ENCODE data around the gene NCF1.
"Not testable (repeated sequence)": the region's sequence is repeated elsewhere in the genome, so short reads cannot be mapped to it uniquely, and the experiment has no call there.

The NCF1 gene

DNA sequence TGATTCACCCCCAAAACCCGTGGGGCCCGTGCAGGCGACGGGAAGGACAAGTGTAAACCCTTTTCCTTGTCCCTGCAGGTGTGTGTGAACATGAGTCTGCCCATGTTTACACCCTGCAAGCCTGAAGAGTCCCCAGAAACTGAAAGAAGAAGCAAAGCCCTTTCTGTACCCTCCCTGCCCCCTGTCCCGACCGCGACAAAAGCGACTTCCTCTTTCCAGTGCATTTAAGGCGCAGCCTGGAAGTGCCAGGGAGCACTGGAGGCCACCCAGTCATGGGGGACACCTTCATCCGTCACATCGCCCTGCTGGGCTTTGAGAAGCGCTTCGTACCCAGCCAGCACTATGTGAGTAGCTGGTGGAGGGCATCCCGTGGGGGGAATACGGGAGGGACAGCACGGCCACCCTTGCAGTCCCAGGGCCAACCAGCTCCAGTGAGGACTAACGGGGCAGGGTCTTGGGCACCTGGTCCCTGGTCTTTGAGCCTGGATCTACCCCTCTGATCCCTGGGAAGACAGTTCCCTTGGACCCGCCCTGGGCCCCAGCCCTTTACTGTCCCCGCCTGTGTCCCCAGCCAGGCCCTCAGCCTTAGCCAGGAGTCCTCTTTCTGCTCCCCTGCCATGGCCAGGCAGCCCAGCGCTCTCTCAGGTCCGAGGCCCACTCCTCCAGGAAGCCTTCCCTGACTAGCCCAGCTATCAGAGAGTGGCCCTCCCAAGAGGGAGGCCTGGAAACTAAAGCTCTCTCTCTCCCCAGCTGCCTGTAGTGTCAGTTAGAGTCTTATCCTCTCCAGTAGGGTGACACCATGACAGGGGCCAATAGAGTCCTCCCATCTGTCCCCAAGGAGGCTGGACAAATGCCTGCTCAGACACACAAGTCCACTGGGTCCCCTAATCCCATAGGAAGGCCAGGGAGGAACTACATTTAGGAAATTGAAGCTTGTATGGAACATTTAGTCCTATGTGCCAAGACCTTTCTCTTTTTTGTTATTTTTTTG, at the start of gene NCF1:
TSS of gene NCF1 (plus strand) at position 252 of the 991 bp plus-strand sequence. CDS start at position 273, 21 bp downstream.
- H3K27me3 ChIP-seq; H3K9me3 ChIP-seq; intact Hi-C loops (cut with DNase I; ENCODE audit: low total_unique reads): not testable (repeated sequence)

DNA sequence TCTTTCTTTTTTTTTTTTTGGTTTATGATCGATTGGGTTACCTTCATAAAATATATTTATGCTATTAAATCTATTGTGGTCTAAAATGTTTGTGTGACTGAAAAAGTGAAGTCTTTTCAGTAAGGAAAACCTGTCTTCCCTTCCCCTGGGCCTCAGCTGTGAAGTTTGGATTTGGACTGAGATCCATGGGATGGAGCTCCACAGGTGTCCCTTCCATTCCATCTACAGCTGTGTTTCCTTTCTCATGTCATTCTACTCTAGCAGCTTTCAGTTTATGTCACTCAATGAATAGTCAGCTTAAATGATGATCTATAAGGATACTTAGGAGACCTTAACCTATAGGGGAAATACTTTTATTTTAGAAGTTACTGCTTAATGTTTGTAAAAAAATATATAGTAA, 48.0 kb upstream of the NCF1 start:
- DNase-seq, result no peak
- Histone ChIP-seq H3K4me3 (no peak overlapping the region), H3K4me1 (no peaks in the 10 kb centered on the region), H3K9me3 (no peaks in the 10 kb centered on the region), H3K36me3 (peaks cover 8 to 35% (median 19%) of the 10 kb centered on the region in 3 donors), H3K27me3 (no peaks in the 10 kb centered on the region), H3K27ac (no peak overlapping the region)
- TF ChIP-seq, protein P1, sequence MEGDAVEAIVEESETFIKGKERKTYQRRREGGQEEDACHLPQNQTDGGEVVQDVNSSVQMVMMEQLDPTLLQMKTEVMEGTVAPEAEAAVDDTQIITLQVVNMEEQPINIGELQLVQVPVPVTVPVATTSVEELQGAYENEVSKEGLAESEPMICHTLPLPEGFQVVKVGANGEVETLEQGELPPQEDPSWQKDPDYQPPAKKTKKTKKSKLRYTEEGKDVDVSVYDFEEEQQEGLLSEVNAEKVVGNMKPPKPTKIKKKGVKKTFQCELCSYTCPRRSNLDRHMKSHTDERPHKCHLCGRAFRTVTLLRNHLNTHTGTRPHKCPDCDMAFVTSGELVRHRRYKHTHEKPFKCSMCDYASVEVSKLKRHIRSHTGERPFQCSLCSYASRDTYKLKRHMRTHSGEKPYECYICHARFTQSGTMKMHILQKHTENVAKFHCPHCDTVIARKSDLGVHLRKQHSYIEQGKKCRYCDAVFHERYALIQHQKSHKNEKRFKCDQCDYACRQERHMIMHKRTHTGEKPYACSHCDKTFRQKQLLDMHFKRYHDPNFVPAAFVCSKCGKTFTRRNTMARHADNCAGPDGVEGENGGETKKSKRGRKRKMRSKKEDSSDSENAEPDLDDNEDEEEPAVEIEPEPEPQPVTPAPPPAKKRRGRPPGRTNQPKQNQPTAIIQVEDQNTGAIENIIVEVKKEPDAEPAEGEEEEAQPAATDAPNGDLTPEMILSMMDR (IDR thresholded peaks at IDR 0.05), result no peak
- intact Hi-C loops (cut with DNase I; ENCODE audit: low total_unique reads), result no loop called here

More for the DNA sequence above, at the start of gene NCF1:
- H3K36me3 ChIP-seq, H3K27ac ChIP-seq, DNase-seq, H3K4me1 ChIP-seq, H3K4me3 ChIP-seq: not testable (repeated sequence)

DNA sequence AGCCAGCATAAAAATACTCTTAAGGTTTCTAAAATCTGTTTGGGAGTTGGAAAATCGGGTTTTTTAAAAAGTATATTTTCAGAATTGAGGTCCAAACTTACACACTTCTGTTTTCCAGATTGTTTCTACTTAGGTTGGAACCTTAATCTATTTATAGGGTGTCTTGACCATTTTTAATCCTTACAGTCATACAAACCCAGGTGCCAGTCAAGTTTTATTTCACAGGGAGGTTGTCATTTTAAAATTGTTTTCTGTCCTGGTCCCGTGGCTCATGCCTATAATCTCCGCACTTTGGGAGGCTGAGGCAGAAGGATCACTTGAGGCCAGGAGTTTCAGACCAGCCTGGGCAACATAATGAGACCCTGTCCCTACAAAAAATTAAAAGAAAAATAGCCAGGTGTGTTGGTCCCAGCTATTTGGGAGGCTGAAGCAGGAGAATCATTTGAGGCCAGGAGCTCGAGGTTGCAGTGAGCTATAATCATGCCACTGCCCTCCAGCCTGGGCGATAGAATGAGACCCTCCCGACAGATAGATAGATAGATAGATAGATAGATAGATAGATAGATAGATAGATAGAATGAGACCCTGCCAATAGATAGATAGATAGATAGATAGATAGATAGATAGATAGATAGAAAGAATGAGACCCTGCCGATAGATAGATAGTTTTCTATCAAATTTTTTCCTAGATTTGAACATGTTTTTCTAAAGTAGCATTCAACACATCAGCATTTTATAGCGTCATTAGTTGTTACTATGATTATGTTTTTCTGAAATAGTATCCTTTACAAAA, 47.3 kb upstream of the NCF1 start:
- no peak overlapping the region for H3K4me3 ChIP-seq
- H3K4me1 ChIP-seq, result no peaks in the 10 kb centered on the region
- TF ChIP-seq, protein P1 (IDR thresholded peaks at IDR 0.05), result no peak
- no peak overlapping the region for H3K27ac ChIP-seq
- peaks cover 1 to 28% (median 12%) of the 10 kb centered on the region in 3 donors for H3K36me3 ChIP-seq
- no peaks in the 10 kb centered on the region for H3K27me3 ChIP-seq
- no peak for DNase-seq
- intact Hi-C loops (cut with DNase I; ENCODE audit: low total_unique reads), result no loop called here
- no peaks in the 10 kb centered on the region for H3K9me3 ChIP-seq

DNA sequence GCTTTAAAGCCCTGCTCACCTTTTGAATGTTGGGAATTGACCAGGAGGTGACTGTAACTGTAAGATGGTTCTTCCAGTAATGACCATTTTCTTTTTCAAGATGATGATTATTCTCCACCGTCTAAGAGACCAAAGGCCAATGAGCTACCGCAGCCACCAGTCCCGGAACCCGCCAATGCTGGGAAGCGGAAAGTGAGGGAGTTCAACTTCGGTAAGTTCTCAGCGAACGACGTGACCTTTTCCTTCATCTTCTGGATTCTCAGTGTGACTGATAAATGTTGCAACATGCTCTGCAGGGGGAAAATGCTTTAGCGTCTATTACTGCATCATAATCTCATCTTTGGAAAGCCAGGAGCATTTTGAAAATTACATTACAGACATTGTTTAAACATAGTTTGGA, 45.1 kb upstream of the NCF1 start:
- intact Hi-C loops (cut with DNase I; ENCODE audit: low total_unique reads); DNase-seq: not testable (repeated sequence)

DNA sequence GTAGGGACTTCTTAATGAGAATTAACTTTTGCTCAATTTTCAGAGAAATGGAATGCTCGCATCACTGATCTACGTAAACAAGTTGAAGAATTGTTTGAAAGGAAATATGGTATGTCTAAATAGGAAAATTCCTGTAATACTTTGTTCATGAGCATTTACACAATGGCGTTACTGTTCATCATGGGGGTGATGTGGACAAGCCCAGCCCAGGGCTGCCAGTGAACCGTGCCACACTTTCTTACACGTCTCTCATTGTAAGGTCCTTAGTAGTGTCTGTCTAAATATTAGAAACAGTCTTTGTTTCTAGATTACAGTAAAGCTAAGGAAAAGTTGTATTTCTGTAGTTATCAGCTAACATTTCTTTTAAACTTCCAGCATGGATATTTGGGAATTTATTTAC, 43.6 kb upstream of the NCF1 start:
- intact Hi-C loops (cut with DNase I; ENCODE audit: low total_unique reads), result not testable (repeated sequence)

More for the DNA sequence above, 45.1 kb upstream of the NCF1 start:
- H3K4me3 ChIP-seq, H3K9me3 ChIP-seq, H3K4me1 ChIP-seq, H3K27me3 ChIP-seq, H3K27ac ChIP-seq: not testable (repeated sequence)
- H3K36me3 ChIP-seq, result peaks cover 0 to 21% (median 4%) of the 10 kb centered on the region in 3 donors

DNA sequence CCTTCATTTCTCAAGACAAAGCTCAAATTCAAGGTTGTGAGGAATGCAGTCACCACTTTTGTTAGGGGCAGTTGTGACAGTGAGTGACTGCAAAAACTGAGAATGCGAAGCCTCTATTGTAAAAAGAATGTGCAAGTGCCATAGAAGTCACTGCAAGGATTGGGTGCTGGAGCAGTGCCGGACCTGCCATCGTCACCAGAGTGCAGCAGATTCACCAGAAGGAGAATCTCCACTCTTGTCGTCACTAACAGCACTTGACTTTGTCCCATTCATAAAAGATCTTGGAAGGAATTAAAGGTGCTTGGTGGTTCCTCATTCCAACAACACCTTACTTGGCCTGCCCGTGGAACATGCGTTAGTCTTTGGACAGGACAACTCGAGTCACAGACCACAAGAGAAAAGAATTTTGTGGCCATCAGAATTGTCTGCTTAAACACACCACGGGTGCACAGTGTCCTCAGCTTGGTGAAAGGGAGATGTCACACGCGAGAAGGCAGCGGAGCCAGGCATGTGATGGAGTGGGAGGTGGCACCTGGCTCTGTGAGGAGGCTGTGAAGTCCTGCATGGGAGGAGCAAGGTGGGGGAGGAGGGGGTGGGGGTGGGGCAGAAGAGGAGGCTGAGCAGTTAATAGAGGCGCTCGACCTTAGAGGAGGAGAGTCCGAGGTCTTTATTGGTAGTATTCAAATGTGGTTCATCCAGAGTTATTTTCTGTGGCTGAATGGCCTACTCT, 33.7 kb upstream of the NCF1 start:
- H3K27me3 ChIP-seq; intact Hi-C loops (cut with DNase I; ENCODE audit: low total_unique reads); DNase-seq; H3K36me3 ChIP-seq; H3K9me3 ChIP-seq; H3K27ac ChIP-seq; H3K4me1 ChIP-seq; H3K4me3 ChIP-seq: not testable (repeated sequence)

More for the DNA sequence above, 43.6 kb upstream of the NCF1 start:
- not testable (repeated sequence) for H3K4me1 ChIP-seq, H3K27me3 ChIP-seq, H3K4me3 ChIP-seq, DNase-seq, H3K9me3 ChIP-seq, H3K27ac ChIP-seq
- peaks cover 0 to 21% (median 4%) of the 10 kb centered on the region in 3 donors for H3K36me3 ChIP-seq

DNA sequence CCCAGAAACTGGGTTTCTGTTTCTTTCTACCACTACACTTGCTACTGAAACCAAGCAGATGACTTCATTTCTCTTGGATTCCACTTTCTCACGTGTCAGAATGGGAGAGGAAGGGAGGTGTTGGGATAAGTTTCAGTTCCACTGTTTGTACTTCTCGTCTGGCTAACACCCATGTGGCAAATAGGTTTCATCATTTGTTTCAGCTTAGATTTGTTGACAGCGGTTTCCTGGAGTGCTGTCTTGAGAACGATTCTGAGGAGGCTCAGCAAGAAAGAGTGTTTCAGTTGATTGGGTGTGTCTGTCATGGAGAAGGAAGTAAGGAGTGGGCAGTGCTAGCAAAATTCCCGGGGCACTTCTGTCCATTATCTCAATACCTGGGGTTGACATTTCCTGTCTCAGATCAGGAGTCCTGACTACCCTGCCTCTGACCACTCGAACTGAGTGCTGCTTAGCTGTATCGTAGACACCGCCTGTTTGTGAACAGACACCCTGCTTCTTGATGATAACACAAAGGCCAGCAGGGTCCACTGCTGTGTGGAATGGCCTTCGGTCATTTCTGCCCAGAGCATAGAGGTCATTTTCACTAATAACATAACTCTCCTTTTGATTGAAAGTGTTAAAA, 29.8 kb upstream of the NCF1 start:
- intact Hi-C loops (cut with DNase I; ENCODE audit: low total_unique reads); H3K4me1 ChIP-seq: not testable (repeated sequence)

DNA sequence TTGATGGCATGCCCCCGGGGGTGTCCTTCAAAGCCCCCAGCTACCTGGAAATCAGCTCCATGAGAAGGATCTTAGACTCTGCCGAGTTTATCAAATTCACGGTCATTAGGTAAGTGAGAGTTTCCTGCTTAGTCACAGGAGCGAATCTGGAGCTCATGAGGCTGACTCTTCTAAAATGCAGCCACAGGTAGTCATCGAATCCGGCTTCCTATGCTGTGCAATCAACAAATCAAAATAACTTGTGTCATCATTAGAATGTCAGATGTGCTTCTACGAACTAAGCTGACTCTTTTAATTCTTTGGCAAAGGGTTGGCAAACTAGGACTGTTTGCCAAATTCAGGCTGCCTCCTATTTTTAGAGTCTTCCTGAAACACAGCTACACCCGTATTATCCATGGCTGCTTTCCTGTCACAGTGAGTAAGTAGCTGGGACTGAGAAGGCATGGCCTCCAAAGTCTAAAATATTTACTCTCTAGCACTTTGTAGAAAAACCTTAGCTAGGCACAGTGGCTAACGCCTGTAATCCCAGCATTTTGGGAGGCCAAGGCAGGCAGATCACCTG, 19.8 kb upstream of the NCF1 start:
- H3K9me3 ChIP-seq; H3K27me3 ChIP-seq; H3K27ac ChIP-seq; H3K4me3 ChIP-seq; DNase-seq; H3K36me3 ChIP-seq; H3K4me1 ChIP-seq; intact Hi-C loops (cut with DNase I; ENCODE audit: low total_unique reads): not testable (repeated sequence)

More for the DNA sequence above, 29.8 kb upstream of the NCF1 start:
- H3K27me3 ChIP-seq, H3K36me3 ChIP-seq, H3K4me3 ChIP-seq, DNase-seq, H3K27ac ChIP-seq, H3K9me3 ChIP-seq: not testable (repeated sequence)

DNA sequence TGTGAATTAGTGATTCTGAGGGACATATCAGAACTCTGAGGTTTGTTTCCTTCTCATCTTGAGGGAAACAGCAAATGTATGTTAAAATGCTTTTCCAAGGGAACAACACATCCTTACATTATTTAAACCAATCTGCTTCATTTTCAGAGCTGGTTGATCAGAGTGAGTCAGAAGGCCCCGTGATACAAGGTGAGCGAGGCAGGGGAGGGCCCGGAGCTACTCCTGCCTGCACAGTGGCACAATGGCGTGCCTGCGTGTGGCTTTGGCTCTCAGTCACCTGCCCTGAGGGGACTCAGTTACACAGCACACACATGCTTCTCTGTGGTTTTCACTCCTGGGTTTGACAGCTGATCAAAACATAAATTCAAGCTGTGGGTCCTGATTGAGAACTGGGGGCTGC, 17.1 kb upstream of the NCF1 start:
- H3K27ac ChIP-seq; H3K9me3 ChIP-seq; H3K4me3 ChIP-seq; H3K4me1 ChIP-seq; DNase-seq; H3K27me3 ChIP-seq; H3K36me3 ChIP-seq; intact Hi-C loops (cut with DNase I; ENCODE audit: low total_unique reads): not testable (repeated sequence)

DNA sequence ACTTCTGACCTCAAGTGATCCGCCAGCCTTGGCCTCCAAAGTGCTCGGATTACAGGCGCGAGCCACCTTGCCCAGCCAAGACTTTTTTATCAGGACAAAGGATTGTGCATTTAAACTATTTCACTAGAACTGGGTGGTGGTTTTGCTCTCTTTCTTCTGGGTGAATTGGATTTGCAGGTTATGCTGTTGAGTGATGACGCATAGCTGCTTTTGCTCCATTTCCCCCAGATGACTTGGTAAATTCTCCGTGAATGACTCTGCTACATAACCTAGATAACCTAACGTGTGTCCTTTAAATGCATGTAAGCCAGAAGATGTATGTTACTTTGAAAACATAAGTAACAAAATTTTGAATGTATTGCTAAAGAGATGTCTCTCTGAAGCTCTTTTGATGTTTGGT, 15.5 kb upstream of the NCF1 start:
- H3K27ac ChIP-seq; H3K4me1 ChIP-seq; H3K27me3 ChIP-seq; intact Hi-C loops (cut with DNase I; ENCODE audit: low total_unique reads); H3K36me3 ChIP-seq; H3K4me3 ChIP-seq; DNase-seq; H3K9me3 ChIP-seq: not testable (repeated sequence)

DNA sequence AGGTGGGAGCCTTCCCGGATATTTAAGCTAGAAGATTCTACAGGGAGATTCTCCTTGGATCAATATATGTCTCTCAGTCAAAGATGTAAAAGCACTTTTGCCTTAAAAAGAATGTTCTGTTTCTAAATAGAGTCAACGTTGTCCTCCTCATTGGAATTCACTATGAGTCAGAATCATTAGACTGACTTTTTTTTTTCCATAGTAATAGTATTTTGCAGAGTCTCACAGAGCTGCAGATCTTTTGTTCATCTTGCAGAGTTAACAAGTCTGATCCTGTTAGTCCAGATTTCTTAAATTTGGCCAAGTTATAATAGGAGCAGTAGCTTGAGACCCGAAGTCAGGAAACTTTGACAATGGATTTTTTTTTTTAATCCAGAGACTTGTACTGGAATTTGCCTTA, 14.8 kb upstream of the NCF1 start:
- H3K36me3 ChIP-seq; intact Hi-C loops (cut with DNase I; ENCODE audit: low total_unique reads); H3K4me3 ChIP-seq; H3K27ac ChIP-seq; DNase-seq; H3K4me1 ChIP-seq; H3K27me3 ChIP-seq; H3K9me3 ChIP-seq: not testable (repeated sequence)
